Activated T-cell treated with anti-CD3 and anti-CD28 coated beads for 24 hours (primary cell): Measurements from ENCODE around the gene ENPP6.

Experiments used
- DNase-seq: peaks from one replicate; pipeline ENCODE4 v3.0.0-alpha.2; 2020; ENCODE audit warnings: low read depth

ENPP6 gene

GRCh38 chr4:184190711-184191110 lies 27.0 kb downstream of the ENPP6 start:
- no peak for DNase-seq

GRCh38 chr4:184189966-184190365 lies 27.7 kb downstream of the ENPP6 start:
- DNase-seq = no peak

GRCh38 chr4:184188443-184189400 lies 29.0 kb downstream of the ENPP6 start:
- no peak for DNase-seq

GRCh38 chr4:184177271-184177670 lies 40.4 kb downstream of the ENPP6 start:
- DNase-seq = no peak

GRCh38 chr4:184174571-184175488 lies 42.8 kb downstream of the ENPP6 start:
- DNase-seq = no peak

GRCh38 chr4:184171011-184171410 lies 46.7 kb downstream of the ENPP6 start:
- DNase-seq = no peak

- DNase-seq = no peak
These were observed 48.3 kb downstream of the ENPP6 start for GRCh38 chr4:184169225-184169867.

- DNase-seq = peak; percentile 24
These were observed 49.2 kb downstream of the ENPP6 start for GRCh38 chr4:184168406-184169019.

GRCh38 chr4:184167576-184167975 lies 50.1 kb downstream of the ENPP6 start:
- DNase-seq = no peak

- DNase-seq = no peak
These were observed 50.9 kb downstream of the ENPP6 start for GRCh38 chr4:184166736-184167135.

- no peak for DNase-seq
These were observed 52.4 kb downstream of the ENPP6 start for GRCh38 chr4:184165291-184165690.

- DNase-seq = no peak
These were observed 53.9 kb downstream of the ENPP6 start for GRCh38 chr4:184163813-184164212.

- DNase-seq = no peak
These were observed 55.1 kb downstream of the ENPP6 start for GRCh38 chr4:184162596-184162995.

GRCh38 chr4:184157322-184157721 lies 60.4 kb downstream of the ENPP6 start:
- no peak for DNase-seq

GRCh38 chr4:184156163-184156920 lies 61.3 kb downstream of the ENPP6 start:
- no peak for DNase-seq

GRCh38 chr4:184154199-184154598 lies 63.5 kb downstream of the ENPP6 start:
- no peak for DNase-seq

GRCh38 chr4:184153781-184154180 lies 63.9 kb downstream of the ENPP6 start:
- DNase-seq = no peak

- no peak for DNase-seq
These were observed 65.6 kb downstream of the ENPP6 start for GRCh38 chr4:184151988-184152485.

GRCh38 chr4:184150102-184150839 lies 67.4 kb downstream of the ENPP6 start:
- no peak for DNase-seq
